ENCODE measurements around the gene GPR107. TPM values are rescaled to one million over a fixed set of nuclear protein-coding genes. Genes with fewer than 3 reads are reported as not detected.

GPR107 gene
- total and polyA plus RNA-seq, 7 donors, result 3.6 to 34.1 (median 19.6) TPM

- H3K27me3 ChIP-seq, result no peaks in the 10 kb centered on the region
- H3K9me3 ChIP-seq, result no peaks in the 10 kb centered on the region
- TF ChIP-seq POLR2AphosphoS5 (IDR thresholded peaks at IDR 0.05), result no peak
- H3K4me3 ChIP-seq, result no peak overlapping the region
- WGBS, 2 donors, result 78 to 79% methylated on average over 6 of the region's 6 CpGs
- no peak for DNase-seq
- intact Hi-C loops (cut with DNase I), result no loop called here
- peaks cover 0 to 23% (median 0%) of the 10 kb centered on the region in 4 donors for H3K36me3 ChIP-seq
- H3K27ac ChIP-seq, result peak overlapping the region in 3 of 4 donors; percentile 88 to 90 (median 90)
- H3K4me1 ChIP-seq, result peaks cover 0 to 51% (median 36%) of the 10 kb centered on the region in 4 donors
Observed at GRCh38 chr9:130120299-130120587, 66.5 kb downstream of the GPR107 start.

- Histone ChIP-seq H3K27me3 (no peaks in the 10 kb centered on the region), H3K36me3 (peaks cover 0 to 23% (median 0%) of the 10 kb centered on the region in 4 donors), H3K4me3 (no peak overlapping the region), H3K4me1 (peaks cover 0 to 45% (median 34%) of the 10 kb centered on the region in 4 donors), H3K27ac (no peak overlapping the region), H3K9me3 (no peaks in the 10 kb centered on the region)
- no peak for DNase-seq
- TF ChIP-seq POLR2AphosphoS5 (IDR thresholded peaks at IDR 0.05), result no peak
- TF ChIP-seq POLR2A (IDR thresholded peaks at IDR 0.05), result no peak
- no peak for TF ChIP-seq EP300 (IDR thresholded peaks at IDR 0.05)
- TF ChIP-seq CTCF (IDR thresholded peaks at IDR 0.05), result no peak
- 75 to 78% methylated on average over 9 of the region's 9 CpGs for WGBS, 2 donors
- intact Hi-C loops (cut with DNase I), result no loop called here
Observed at GRCh38 chr9:130120832-130121231, 67.1 kb downstream of the GPR107 start.

- DNase-seq, result no peak
- WGBS, 2 donors, result 84 to 86% methylated on average over 7 of the region's 7 CpGs
- Histone ChIP-seq H3K4me3 (no peak overlapping the region), H3K27me3 (no peaks in the 10 kb centered on the region), H3K9me3 (no peaks in the 10 kb centered on the region), H3K36me3 (peaks cover 0 to 28% (median 0%) of the 10 kb centered on the region in 4 donors), H3K27ac (no peak overlapping the region), H3K4me1 (peaks cover 0 to 29% (median 21%) of the 10 kb centered on the region in 4 donors)
- TF ChIP-seq EP300 (IDR thresholded peaks at IDR 0.05), result no peak
- no peak for TF ChIP-seq POLR2A (IDR thresholded peaks at IDR 0.05)
- TF ChIP-seq CTCF (IDR thresholded peaks at IDR 0.05), result no peak
- TF ChIP-seq POLR2AphosphoS5 (IDR thresholded peaks at IDR 0.05), result no peak
- intact Hi-C loops (cut with DNase I), result no loop called here
Observed at GRCh38 chr9:130122456-130122855, 68.8 kb downstream of the GPR107 start.

GRCh38 chr9:130124085-130124860 is 70.6 kb downstream of the GPR107 start:
- intact Hi-C loops (cut with DNase I), result no loop called here
- WGBS, 2 donors, result 84 to 89% methylated on average over 7 of the region's 7 CpGs
- TF ChIP-seq CTCF (IDR thresholded peaks at IDR 0.05) (no peak), POLR2AphosphoS5 (IDR thresholded peaks at IDR 0.05) (no peak), POLR2A (IDR thresholded peaks at IDR 0.05) (no peak), EP300 (IDR thresholded peaks at IDR 0.05) (no peak)
- Histone ChIP-seq H3K9me3 (no peaks in the 10 kb centered on the region), H3K27ac (no peak overlapping the region), H3K4me1 (peaks cover 0 to 24% (median 12%) of the 10 kb centered on the region in 4 donors), H3K36me3 (peaks cover 0 to 45% (median 7%) of the 10 kb centered on the region in 4 donors), H3K27me3 (no peaks in the 10 kb centered on the region), H3K4me3 (no peak overlapping the region)
- no peak for DNase-seq

GRCh38 chr9:130126721-130127433 is 73.2 kb downstream of the GPR107 start:
- WGBS, 2 donors, result 45 to 54% methylated on average over 4 of the region's 4 CpGs

More at GRCh38 chr9:130126721-130127433, 73.2 kb downstream of the GPR107 start:
- TF ChIP-seq POLR2A (IDR thresholded peaks at IDR 0.05) (no peak), CTCF (IDR thresholded peaks at IDR 0.05) (no peak)
- intact Hi-C loops (cut with DNase I), result no loop called here
- Histone ChIP-seq H3K9me3 (no peaks in the 10 kb centered on the region), H3K36me3 (peaks cover 0 to 65% (median 13%) of the 10 kb centered on the region in 4 donors), H3K4me1 (peaks cover 0 to 23% (median 16%) of the 10 kb centered on the region in 4 donors), H3K27ac (peak overlapping the region in 1 of 4 donors; percentile 76), H3K27me3 (no peaks in the 10 kb centered on the region), H3K4me3 (no peak overlapping the region)
- DNase-seq, result no peak
